ENCODE data around the gene STX5.
"Not testable (repeated sequence)": the region's sequence is repeated elsewhere in the genome, so short reads cannot be mapped to it uniquely, and the experiment has no call there.

The STX5 gene

DNA sequence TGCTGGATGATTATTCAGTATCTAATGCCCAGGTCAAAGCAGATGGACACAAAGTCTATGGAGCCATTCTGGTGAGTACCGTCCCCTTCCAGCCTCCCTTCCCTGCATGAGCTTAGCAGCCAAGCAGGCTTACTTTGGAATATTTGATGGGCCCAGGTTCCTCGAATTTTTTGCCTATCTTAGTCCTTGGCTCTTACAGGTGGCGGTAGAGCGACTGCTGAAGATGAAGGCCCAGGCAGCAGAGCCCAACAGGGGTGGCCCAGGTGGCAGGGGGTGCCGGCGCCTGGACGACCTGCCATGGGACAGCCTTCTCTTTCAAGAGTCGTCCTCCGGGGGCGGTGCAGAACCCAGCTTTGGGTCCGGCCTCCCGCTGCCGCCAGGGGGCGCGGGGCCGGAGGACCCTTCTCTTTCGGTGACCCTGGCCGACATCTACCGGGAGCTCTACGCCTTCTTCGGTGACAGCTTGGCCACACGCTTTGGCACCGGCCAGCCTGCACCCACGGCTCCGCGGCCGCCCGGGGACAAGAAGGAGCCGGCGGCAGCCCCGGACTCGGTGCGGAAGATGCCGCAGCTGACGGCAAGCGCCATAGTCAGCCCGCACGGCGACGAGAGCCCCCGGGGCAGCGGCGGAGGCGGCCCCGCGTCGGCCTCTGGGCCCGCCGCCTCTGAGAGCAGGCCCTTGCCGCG, 45.4 kb downstream of the STX5 start:
- DNase-seq (ENCODE audit: low read depth in 2 of 2) = peak; percentile 60 to 63

DNA sequence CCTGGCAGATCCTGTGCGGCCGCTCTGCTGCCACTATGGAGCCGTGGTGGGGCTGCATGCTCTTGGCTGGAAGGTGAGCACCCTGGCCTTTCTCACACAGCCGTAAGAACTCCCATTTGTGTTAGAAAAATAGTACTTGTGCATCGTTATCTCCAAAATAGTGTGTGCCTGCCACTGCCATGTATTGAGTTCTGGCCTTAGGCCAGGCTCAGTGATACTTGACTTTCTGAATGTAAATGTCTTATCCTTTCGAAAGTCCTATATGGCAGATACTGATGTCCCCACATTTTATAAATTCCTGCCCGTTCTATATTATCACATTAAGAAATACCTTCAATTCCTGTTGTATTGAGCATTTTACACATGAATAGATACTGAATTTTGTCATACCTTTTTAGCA, 49.1 kb downstream of the STX5 start:
- DNase-seq (ENCODE audit: low read depth in 2 of 2) = no peak

GRCh38 chr11:62778441-62778840, 53.4 kb downstream of the STX5 start:
- no peak for DNase-seq (ENCODE audit: low read depth in 2 of 2)

GRCh38 chr11:62777389-62777788, 54.5 kb downstream of the STX5 start:
- no peak for DNase-seq (ENCODE audit: low read depth in 2 of 2)

GRCh38 chr11:62775646-62776045, 56.2 kb downstream of the STX5 start:
- DNase-seq (ENCODE audit: low read depth in 2 of 2) = no peak

DNA sequence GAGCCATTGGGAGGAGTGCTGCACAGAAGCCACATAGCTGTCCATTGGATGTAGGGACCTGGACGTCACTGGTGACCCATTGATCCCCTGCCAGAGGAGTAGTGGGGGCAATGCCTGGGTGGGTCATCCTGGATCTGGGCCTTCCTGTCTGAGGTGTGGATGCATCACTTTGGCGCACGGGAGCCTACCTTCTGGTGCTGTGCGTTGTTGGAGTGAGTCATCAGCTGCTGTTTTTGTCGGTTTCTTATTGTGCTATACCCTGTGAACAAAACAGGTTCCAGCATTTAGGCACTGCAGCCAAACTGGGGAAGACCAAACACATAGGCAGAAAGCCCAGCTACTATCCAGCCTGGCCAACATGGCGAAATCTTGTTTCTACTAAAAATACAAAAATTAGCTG, 57.4 kb downstream of the STX5 start:
- DNase-seq (ENCODE audit: low read depth in 2 of 2) = no peak

GRCh38 chr11:62771144-62772021, 60.5 kb downstream of the STX5 start, which contains the start of gene TAF6L:
Gene TAF6L, plus strand, starts transcription at chr11:62771396. Its CDS starts 4,388 bp downstream, at chr11:62775784.
- peak; percentile 74 to 87 for DNase-seq (ENCODE audit: low read depth in 2 of 2)

DNA sequence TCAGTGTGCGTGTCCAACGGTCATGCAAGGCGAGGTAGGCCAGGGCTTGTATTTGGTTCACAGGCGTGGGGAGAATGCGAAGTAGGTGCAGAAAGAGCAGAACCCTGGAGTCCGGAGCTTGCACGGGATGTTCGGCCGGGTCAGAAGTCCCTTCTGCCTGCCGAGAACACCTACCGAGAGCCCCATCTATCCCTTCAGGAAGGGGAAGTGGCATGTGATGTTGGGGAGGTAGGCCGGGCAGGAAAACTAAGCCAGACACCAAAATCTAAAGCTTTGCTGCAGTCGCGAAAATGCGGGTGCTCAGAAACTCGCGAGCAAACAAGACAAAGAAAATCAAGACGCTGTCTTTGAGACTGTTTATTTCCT, 61.1 kb downstream of the STX5 start:
- no peak for DNase-seq (ENCODE audit: low read depth in 2 of 2)

DNA sequence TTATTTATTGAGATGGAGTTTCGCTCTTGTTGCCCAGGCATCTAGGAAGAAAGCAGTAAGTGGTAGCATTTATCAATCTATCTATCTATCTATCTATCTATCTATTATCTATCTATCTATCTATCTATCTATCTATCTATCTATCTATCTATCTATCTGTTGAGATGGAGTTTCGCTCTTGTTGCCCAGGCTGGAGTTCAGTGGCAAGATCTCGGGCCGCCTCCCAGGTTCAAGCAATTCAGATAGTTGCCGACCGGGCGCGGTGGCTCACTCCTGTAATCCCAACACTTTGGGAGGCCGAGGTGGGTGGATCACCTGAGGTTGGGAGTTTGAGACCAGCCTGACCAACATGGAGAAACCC, 71.0 kb downstream of the STX5 start:
- DNase-seq (ENCODE audit: low read depth in 2 of 2) = not testable (repeated sequence)

GRCh38 chr11:62757846-62758788, 73.7 kb downstream of the STX5 start:
- DNase-seq (ENCODE audit: low read depth in 2 of 2) = no peak
